ENCODE data around the gene E2F7.
"Not testable (repeated sequence)": the region's sequence is repeated elsewhere in the genome, so short reads cannot be mapped to it uniquely, and the experiment has no call there.

The E2F7 gene

DNA sequence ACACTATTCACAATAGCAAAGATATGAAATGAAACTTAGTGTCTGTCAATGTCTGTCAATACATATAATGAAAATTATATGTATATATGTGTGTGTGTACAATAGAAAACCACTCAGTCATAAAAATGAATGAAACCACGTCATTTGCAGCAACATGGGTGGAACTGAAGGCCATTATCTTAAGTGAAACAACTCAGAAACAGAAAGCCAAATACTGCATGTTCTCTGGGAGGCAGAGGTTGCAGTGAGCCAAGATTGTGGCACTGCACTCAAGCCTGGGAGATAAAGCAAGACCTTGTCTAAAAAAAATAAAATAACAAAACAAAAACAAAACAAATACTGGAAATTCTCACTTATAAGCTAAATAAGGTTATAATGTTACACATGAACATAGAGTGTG, 16.7 kb upstream of the E2F7 start:
- no peak for DNase-seq (ENCODE audit: extremely low read depth, low read depth)
- no peak overlapping the region for H3K4me3 ChIP-seq (replicated peaks; ENCODE audit: low read depth, low read length)
- TF ChIP-seq, protein P1, sequence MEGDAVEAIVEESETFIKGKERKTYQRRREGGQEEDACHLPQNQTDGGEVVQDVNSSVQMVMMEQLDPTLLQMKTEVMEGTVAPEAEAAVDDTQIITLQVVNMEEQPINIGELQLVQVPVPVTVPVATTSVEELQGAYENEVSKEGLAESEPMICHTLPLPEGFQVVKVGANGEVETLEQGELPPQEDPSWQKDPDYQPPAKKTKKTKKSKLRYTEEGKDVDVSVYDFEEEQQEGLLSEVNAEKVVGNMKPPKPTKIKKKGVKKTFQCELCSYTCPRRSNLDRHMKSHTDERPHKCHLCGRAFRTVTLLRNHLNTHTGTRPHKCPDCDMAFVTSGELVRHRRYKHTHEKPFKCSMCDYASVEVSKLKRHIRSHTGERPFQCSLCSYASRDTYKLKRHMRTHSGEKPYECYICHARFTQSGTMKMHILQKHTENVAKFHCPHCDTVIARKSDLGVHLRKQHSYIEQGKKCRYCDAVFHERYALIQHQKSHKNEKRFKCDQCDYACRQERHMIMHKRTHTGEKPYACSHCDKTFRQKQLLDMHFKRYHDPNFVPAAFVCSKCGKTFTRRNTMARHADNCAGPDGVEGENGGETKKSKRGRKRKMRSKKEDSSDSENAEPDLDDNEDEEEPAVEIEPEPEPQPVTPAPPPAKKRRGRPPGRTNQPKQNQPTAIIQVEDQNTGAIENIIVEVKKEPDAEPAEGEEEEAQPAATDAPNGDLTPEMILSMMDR (IDR thresholded peaks at IDR 0.05; ENCODE audit: low read depth, low read length, missing control alignments), result no peak

DNA sequence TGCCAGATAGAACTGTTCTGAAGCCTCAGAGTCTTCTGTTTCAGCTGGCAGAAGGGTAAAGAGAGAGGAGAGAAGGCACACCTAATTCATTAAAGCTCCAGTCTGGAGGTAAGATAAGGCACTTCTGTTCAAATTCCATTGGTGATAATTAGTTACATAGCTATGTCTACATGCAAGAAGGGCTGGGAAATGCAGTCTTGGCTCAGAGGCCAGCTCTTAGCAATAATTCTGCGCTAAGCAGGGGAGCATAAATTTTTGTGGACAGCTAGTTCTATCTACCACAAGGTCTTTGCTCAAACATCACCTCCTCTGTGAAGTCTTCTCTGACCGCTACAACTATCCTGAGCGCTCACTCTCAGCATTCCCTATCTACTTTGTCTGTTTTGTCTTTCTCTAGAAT, 14.3 kb upstream of the E2F7 start:
- no peak for DNase-seq (ENCODE audit: extremely low read depth, low read depth)
- TF ChIP-seq, protein P1 (IDR thresholded peaks at IDR 0.05; ENCODE audit: low read depth, low read length, missing control alignments), result no peak
- no peak overlapping the region for H3K4me3 ChIP-seq (replicated peaks; ENCODE audit: low read depth, low read length)

DNA sequence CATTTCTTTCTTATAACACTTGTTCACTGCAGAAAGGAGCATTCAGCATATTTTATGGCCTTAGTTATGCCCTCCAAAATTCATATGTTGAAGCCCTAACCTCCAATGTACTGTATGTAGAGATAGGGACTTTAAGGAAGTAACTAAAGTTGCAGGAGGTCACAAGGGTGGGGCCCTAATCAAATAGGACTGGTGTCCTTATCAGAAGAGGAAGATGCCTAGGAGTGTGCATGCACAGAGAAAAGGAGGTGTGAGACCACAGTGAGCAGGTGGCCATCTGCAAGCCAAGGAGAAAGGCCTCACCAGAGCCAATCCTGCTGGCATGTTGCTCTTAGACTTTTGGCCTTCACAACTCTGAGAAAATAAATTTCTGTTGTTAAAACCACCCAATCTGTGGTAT, 12.9 kb upstream of the E2F7 start:
- TF ChIP-seq, protein P1 (IDR thresholded peaks at IDR 0.05; ENCODE audit: low read depth, low read length, missing control alignments), result no peak
- no peak for DNase-seq (ENCODE audit: extremely low read depth, low read depth)
- H3K4me3 ChIP-seq (replicated peaks; ENCODE audit: low read depth, low read length), result no peak overlapping the region

DNA sequence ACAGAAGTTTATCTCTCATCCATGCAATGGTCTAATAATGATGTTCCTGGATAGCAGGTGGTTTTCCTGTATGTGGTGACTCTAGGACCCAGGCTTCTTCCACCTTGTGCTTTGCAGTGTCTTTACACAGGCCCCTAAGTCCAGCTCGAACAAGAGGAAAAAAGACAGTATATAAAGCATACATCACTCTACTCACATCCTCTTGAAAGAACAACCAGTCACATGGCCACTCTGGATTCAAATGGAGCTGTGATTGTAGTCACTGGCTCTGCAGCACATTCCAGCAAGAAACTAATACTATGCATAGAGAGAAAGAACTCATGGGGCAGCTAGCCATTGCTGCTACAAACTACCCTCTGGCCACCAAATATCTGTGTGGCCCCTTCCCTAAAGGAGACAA, 11.5 kb upstream of the E2F7 start:
- no peak overlapping the region for H3K4me3 ChIP-seq (replicated peaks; ENCODE audit: low read depth, low read length)
- TF ChIP-seq, protein P1 (IDR thresholded peaks at IDR 0.05; ENCODE audit: low read depth, low read length, missing control alignments), result no peak
- DNase-seq (ENCODE audit: extremely low read depth, low read depth), result no peak

DNA sequence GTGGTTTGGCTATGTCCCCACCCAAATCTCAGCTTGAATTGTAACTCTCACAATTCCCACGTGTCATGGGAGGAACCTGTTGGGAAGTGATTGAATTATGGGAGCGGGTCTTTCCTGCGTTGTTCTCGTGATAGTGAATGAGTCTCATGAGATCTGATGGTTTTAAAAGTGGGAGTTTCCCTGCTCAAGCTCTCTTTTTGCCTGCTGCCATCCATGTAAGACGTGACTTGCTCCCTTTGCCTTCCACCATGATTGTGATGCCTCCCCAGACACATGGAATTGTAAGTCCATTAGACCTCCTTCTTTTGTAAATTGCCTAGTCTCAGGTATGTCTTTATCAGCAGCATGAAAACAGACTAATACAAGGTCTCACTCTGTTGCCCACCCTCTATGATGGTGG, 8.5 kb upstream of the E2F7 start:
- H3K4me3 ChIP-seq (replicated peaks; ENCODE audit: low read depth, low read length); DNase-seq (ENCODE audit: extremely low read depth, low read depth): not testable (repeated sequence)

DNA sequence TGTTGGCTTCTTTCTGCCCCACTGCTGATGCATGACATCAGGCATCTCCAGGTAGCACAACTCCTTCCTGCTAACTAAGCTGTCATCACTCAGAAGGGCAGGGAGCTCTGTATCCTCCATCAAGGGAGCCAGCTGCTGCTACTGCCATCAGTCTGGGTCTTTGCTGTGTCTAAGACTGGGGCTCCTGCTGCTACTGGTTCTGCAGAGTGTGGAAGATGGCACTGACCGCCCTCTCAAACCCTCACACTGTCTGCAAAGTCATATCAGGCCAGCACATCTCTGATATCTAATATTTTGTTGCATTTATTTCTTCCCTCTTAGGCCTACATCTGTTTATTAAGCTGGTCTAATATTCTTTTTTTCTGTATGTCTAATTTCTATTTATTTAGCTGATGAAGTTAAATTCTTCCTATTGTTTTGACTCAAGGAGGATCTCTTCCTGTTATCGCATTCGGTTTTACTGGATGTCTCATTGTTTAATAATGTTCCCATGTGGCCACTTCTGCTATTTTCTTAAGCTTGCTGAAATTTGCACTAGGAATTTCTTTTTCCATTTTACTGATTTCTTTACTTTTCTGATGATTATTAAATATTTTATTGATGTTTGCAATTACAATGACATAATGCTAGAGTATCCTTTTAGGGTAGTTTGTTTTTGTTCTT, 7.6 kb upstream of the E2F7 start:
- DNase-seq (ENCODE audit: extremely low read depth, low read depth), result no peak
- H3K4me3 ChIP-seq (replicated peaks; ENCODE audit: low read depth, low read length), result no peak overlapping the region
- TF ChIP-seq, protein P1 (IDR thresholded peaks at IDR 0.05; ENCODE audit: low read depth, low read length, missing control alignments), result no peak

DNA sequence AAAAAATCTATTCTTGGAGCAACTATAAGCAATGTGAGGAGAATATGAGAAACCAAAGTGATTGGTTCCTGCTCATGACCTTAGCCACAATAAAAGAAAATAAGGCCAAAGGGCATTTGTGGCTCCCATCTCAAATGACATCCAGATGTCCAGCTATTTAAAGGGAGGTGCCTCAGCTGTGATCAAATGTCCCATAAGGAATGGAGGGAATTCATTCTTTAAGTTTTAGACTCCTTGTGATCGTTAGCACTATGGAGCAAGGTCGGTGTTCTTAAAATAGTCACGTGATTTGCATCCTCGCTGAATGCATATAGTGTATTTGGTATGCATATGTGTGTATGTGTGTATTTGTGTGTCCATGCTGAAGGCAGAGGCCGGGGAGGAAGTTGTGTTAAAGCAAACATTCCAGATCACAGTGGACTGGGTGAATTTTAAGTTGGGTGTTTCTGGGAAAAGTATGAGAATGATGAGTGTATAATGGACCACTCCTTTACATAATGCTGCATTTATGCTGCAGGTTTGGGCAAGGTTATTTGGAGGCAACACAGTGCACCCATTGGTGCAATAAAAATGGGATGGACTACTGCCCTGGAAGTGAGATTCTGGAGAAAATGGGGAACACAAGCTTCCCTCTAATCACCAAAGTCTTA, 5.6 kb upstream of the E2F7 start:
- no peak overlapping the region for H3K4me3 ChIP-seq (replicated peaks; ENCODE audit: low read depth, low read length)
- no peak for DNase-seq (ENCODE audit: extremely low read depth, low read depth)
- TF ChIP-seq, protein P1 (IDR thresholded peaks at IDR 0.05; ENCODE audit: low read depth, low read length, missing control alignments), result no peak

Measured in HFF-Myc (cell line).